ENCODE results near the gene SRGAP3. TPM values are rescaled to one million over a fixed set of nuclear protein-coding genes. Genes with fewer than 3 reads are reported as not detected.
A peak's percentile ranks its signal among the peaks of the same experiment; 100 is the strongest.

The SRGAP3 gene
- total and polyA plus RNA-seq, 8 donors: 5.1 to 28.9 (median 22.4) TPM

DNA sequence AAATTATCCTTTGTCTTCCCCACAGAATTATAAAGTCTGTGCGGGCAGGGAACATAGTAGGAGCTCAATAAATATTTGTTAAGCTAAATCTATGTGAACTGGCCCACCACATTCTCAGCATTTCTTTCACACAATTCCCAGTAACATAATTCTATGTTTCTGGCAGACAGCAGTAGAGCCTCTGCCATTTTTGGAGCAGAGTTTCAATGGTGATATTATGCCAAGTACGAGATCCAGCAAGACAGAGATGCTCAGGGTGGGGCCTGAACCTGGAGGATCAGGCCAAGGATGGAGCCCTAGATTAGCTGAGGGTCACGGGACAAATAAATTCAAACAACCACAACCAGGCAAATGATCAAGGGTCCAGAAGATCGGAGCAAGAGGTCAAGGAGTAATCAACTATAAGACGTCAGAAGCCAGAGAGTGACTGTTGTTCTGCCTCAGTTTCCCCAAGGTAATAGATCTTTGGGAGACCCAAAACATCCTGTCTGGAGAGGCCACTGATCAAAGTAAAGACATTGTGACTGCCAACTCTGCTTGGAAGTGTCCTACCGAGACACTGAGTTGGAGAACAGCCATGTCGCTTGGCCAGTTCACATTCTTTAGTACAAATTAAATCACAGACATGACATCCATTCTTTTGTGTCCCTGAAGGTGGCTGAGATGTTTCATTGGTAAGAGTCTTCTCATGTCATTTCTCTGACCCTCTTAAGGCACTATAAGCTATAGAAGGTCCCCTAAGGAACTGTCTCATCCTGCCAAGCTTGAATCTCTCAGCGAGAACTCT, 15.4 kb downstream of the SRGAP3 start:
- Histone ChIP-seq H3K27me3 (no peaks in the 10 kb centered on the region), H3K9me3 (no peaks in the 10 kb centered on the region), H3K27ac (no peak overlapping the region), H3K36me3 (no peaks in the 10 kb centered on the region), H3K4me1 (no peaks in the 10 kb centered on the region), H3K4me3 (no peak overlapping the region)
- no peak for DNase-seq
- intact Hi-C loops (cut with DNase I): no loop called here
- ATAC-seq: no peak
- TF ChIP-seq, protein P1, sequence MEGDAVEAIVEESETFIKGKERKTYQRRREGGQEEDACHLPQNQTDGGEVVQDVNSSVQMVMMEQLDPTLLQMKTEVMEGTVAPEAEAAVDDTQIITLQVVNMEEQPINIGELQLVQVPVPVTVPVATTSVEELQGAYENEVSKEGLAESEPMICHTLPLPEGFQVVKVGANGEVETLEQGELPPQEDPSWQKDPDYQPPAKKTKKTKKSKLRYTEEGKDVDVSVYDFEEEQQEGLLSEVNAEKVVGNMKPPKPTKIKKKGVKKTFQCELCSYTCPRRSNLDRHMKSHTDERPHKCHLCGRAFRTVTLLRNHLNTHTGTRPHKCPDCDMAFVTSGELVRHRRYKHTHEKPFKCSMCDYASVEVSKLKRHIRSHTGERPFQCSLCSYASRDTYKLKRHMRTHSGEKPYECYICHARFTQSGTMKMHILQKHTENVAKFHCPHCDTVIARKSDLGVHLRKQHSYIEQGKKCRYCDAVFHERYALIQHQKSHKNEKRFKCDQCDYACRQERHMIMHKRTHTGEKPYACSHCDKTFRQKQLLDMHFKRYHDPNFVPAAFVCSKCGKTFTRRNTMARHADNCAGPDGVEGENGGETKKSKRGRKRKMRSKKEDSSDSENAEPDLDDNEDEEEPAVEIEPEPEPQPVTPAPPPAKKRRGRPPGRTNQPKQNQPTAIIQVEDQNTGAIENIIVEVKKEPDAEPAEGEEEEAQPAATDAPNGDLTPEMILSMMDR (IDR thresholded peaks at IDR 0.05): no peak

DNA sequence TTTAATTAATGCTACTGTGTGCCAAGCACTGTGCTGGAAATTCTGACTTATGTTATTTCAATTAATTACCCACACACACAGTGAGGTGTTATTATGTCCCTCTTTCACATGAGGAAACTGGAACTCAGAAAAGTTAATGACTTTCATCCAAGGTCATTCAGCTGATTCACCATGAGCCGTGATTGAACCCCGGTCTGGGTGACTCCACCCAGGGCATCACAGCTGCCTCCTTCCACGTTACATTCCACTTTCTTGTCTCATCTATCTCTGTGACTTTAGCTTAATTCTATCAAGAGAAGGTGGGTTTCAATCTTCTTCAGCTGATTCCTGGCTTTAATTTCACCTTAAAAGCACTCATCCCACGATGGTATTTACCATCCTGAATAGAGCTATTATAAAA, 16.3 kb downstream of the SRGAP3 start:
- TF ChIP-seq, protein P1 (IDR thresholded peaks at IDR 0.05): no peak
- intact Hi-C loops (cut with DNase I): no loop called here
- DNase-seq (no peak), ATAC-seq (no peak)
- Histone ChIP-seq H3K36me3 (no peaks in the 10 kb centered on the region), H3K4me1 (no peaks in the 10 kb centered on the region), H3K27me3 (no peaks in the 10 kb centered on the region), H3K9me3 (no peaks in the 10 kb centered on the region), H3K27ac (no peak overlapping the region), H3K4me3 (no peak overlapping the region)

DNA sequence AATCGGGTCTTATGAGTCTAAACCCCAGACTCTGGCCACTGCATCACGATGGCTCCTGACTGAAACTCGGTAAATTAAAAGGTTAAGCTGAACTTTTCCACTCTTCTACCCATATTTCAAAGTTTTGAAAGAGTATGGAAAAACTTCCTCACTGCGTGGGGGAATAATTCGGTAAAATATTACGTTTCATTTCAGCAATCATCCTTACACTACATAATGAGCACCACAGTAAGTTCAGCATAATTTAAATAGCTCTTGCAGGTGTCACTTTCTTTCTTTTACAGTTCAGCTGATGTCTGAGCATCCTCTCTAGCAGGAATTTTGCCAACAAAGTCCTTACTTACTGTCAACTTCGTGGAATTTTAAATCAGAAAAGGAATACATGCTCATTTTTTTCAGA, 17.5 kb downstream of the SRGAP3 start:
- DNase-seq (no peak), ATAC-seq (no peak)
- intact Hi-C loops (cut with DNase I): no loop called here
- Histone ChIP-seq H3K4me1 (no peaks in the 10 kb centered on the region), H3K27ac (no peak overlapping the region), H3K4me3 (no peak overlapping the region), H3K27me3 (no peaks in the 10 kb centered on the region), H3K9me3 (no peaks in the 10 kb centered on the region), H3K36me3 (no peaks in the 10 kb centered on the region)
- TF ChIP-seq, protein P1 (IDR thresholded peaks at IDR 0.05): no peak

DNA sequence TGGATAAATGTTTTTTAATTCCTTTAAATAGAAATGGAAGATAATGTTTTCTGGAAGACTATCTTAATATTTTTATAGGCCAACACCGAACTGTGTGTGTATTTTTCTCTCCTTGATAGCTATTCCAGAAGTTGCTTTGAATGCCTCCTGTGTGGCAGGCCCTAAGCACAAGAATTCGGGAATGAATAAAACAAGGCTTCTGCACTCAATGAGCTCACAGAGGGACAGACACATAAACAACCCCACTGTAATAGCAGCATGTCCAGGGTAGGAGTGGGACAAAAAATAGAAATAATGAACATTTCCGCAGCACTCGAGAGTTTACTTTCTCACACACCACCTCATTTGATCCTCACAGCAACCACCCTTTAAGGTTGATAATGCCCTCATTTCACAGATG, 18.0 kb downstream of the SRGAP3 start:
- TF ChIP-seq, protein P1 (IDR thresholded peaks at IDR 0.05): no peak
- no peaks in the 10 kb centered on the region for H3K9me3 ChIP-seq
- H3K27me3 ChIP-seq: no peaks in the 10 kb centered on the region
- ATAC-seq: no peak
- no peaks in the 10 kb centered on the region for H3K4me1 ChIP-seq
- DNase-seq: no peak
- intact Hi-C loops (cut with DNase I): no loop called here
- H3K36me3 ChIP-seq: no peaks in the 10 kb centered on the region
- H3K27ac ChIP-seq: no peak overlapping the region
- no peak overlapping the region for H3K4me3 ChIP-seq

DNA sequence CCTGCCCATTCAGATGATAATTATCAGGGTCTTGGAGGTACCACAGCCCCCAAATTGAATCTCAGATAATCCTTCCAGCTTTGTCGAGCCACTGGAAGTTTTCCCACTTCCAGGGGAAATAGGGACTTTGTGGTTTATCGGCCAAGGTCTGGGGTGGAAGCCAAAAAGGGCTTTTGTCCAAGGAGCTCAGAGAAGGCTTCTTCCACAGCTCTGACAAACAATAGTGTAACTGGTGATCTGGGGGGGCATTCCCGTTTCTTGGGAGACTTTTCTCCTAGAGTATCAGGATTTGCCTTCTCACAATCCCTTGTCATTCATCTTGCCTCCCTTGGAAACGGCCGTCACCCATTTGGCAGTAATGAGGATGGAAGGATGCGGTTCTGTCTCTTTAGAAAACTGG, 18.4 kb downstream of the SRGAP3 start:
- intact Hi-C loops (cut with DNase I): no loop called here
- Histone ChIP-seq H3K36me3 (no peaks in the 10 kb centered on the region), H3K27ac (no peak overlapping the region), H3K4me1 (no peaks in the 10 kb centered on the region), H3K9me3 (no peaks in the 10 kb centered on the region), H3K4me3 (no peak overlapping the region), H3K27me3 (no peaks in the 10 kb centered on the region)
- TF ChIP-seq, protein P1 (IDR thresholded peaks at IDR 0.05): no peak
- DNase-seq: peak in 2 of 4 donors; percentile 38 to 63
- ATAC-seq: no peak
